Neural progenitor cell (in vitro differentiated cells): ENCODE results near the gene ATP11C. TPM values are rescaled to one million over a fixed set of nuclear protein-coding genes. Genes with fewer than 3 reads are reported as not detected.

Experiments used
- DNase-seq: peaks from one replicate; pipeline ENCODE4 v3.0.0-alpha.2; 2016; ENCODE audit warnings: low spot score
- H2AFZ ChIP-seq: fragments of 200-600 bp; sonication (generic); replicated peaks from 2 replicates; pipeline ENCODE4 v1.6.1; 2016; ENCODE audit warnings: antibody characterized with exemption
- H3F3A ChIP-seq: fragments of 200-600 bp; sonication (generic); 2 replicates; pipeline ENCODE4 v1.6.1; 2016; ENCODE audit warnings: antibody characterized with exemption, low read depth
- H3K27ac ChIP-seq: fragments of 200-600 bp; sonication (generic); 2 replicates; pipeline ENCODE4 v1.5.1; 2016; ENCODE audit warnings: mild to moderate bottlenecking
- H3K27me3 ChIP-seq: fragments of 200-600 bp; sonication (generic); 2 replicates; pipeline ENCODE4 v1.6.1; 2016; ENCODE audit warnings: mild to moderate bottlenecking, moderate library complexity
- H3K36me3 ChIP-seq: fragments of 200-600 bp; sonication (generic); 2 replicates; pipeline ENCODE4 v1.5.1; 2016
- H3K4me1 ChIP-seq: fragments of 200-600 bp; sonication (generic); 2 replicates; pipeline ENCODE4 v1.6.1; 2016; ENCODE audit warnings: mixed run types
- H3K4me2 ChIP-seq: fragments of 200-600 bp; sonication (generic); 2 replicates; pipeline ENCODE4 v1.6.1; 2016
- H3K4me3 ChIP-seq: fragments of 200-600 bp; sonication (generic); 2 replicates; pipeline ENCODE4 v1.5.1; 2016
- H3K79me2 ChIP-seq: fragments of 200-600 bp; sonication (generic); 2 replicates; pipeline ENCODE4 v1.6.1; 2016; ENCODE audit warnings: low read depth
- H3K9ac ChIP-seq: fragments of 200-600 bp; sonication (generic); 2 replicates; pipeline ENCODE4 v1.6.1; 2016
- H3K9me3 ChIP-seq: fragments of 200-600 bp; sonication (generic); 2 replicates; pipeline ENCODE4 v1.5.1; 2016; ENCODE audit warnings: low read depth
- H4K20me1 ChIP-seq: fragments of 200-600 bp; sonication (generic); 2 replicates; pipeline ENCODE4 v1.6.1; 2016; ENCODE audit warnings: low read depth
- H3K27ac Mint-ChIP-seq: 3 replicates; pipeline ENCODE4 v1.8.0; 2021; ENCODE audit warnings: mixed read lengths
- H3K27me3 Mint-ChIP-seq: 2 replicates; pipeline ENCODE4 v1.8.0; 2022; ENCODE audit warnings: low read depth, mild to moderate bottlenecking, inconsistent platforms, moderate library complexity, mixed read lengths; ENCODE audit not compliant: insufficient read depth
- H3K36me3 Mint-ChIP-seq: 3 replicates; pipeline ENCODE4 v1.8.0; 2021; ENCODE audit warnings: mixed read lengths
- H3K4me1 Mint-ChIP-seq: 3 replicates; pipeline ENCODE4 v1.8.0; 2021; ENCODE audit warnings: mixed read lengths
- H3K4me3 Mint-ChIP-seq: 3 replicates; pipeline ENCODE4 v1.8.0; 2021; ENCODE audit warnings: mild to moderate bottlenecking, moderate library complexity, mixed read lengths
- H3K9me3 Mint-ChIP-seq: 3 replicates; pipeline ENCODE4 v1.8.0; 2020; ENCODE audit warnings: mixed read lengths
- CTCF ChIP-seq: fragments of 200-600 bp; sonication (generic); IDR thresholded peaks from 2 replicates; pipeline ENCODE4 v1.5.1; 2017; ENCODE audit warnings: antibody characterized with exemption, mild to moderate bottlenecking
- EZH2 ChIP-seq: fragments of 200-600 bp; sonication (generic); IDR thresholded peaks from 2 replicates; pipeline ENCODE4 v1.6.1; 2017; ENCODE audit warnings: antibody characterized with exemption, mild to moderate bottlenecking, moderate library complexity
- EZH2phosphoT487 ChIP-seq: fragments of 200-600 bp; sonication (generic); IDR thresholded peaks from 2 replicates; pipeline ENCODE4 v1.6.1; 2017; ENCODE audit warnings: antibody characterized with exemption
- total RNA-seq: library from RNA; depleted of rRNA; stranded (reverse); fragments of >200 nt; gene quantifications from 2 replicates; pipeline ENCODE4 v1.2.3, GENCODE V29; 2015; ENCODE audit warnings: low replicate concordance

Gene ATP11C
- total RNA-seq, 1 donor from 2014 or later = 68.0 TPM

- H3K27me3 Mint-ChIP-seq = no peaks in the 10 kb centered on the region
- Histone ChIP-seq H3K27me3 (no peaks in the 10 kb centered on the region), H3F3A (no peaks in the 10 kb centered on the region), H3K27ac (no peak overlapping the region), H2AFZ (no peak overlapping the region), H4K20me1 (peaks cover 17% of the 10 kb centered on the region), H3K9ac (no peak overlapping the region), H3K9me3 (no peaks in the 10 kb centered on the region), H3K4me2 (no peak overlapping the region), H3K79me2 (no peaks in the 10 kb centered on the region), H3K4me1 (peaks cover 10% of the 10 kb centered on the region), H3K4me3 (no peak overlapping the region), H3K36me3 (no peaks in the 10 kb centered on the region)
- TF ChIP-seq EZH2phosphoT487 (no peak), EZH2 (no peak), CTCF (no peak)
- peaks cover 3% of the 10 kb centered on the region for H3K9me3 Mint-ChIP-seq
- no peak overlapping the region for H3K27ac Mint-ChIP-seq
- H3K4me3 Mint-ChIP-seq = no peak overlapping the region
- no peak for DNase-seq
- no peaks in the 10 kb centered on the region for H3K4me1 Mint-ChIP-seq
- peaks cover 6% of the 10 kb centered on the region for H3K36me3 Mint-ChIP-seq
Observed at GRCh38 chrX:139851730-139852129, 81.1 kb downstream of the ATP11C start.

- no peak overlapping the region for H3K4me3 ChIP-seq
- H3K27me3 ChIP-seq = no peaks in the 10 kb centered on the region
- Mint-ChIP-seq H3K27ac (no peak overlapping the region), H3K4me3 (no peak overlapping the region), H3K9me3 (no peaks in the 10 kb centered on the region), H3K4me1 (no peaks in the 10 kb centered on the region), H3K36me3 (peaks cover 6% of the 10 kb centered on the region), H3K27me3 (no peaks in the 10 kb centered on the region)
- H3F3A ChIP-seq = no peaks in the 10 kb centered on the region
- H3K9ac ChIP-seq = no peak overlapping the region
- no peak overlapping the region for H2AFZ ChIP-seq
- no peaks in the 10 kb centered on the region for H3K9me3 ChIP-seq
- peaks cover 10% of the 10 kb centered on the region for H3K4me1 ChIP-seq
- no peak for TF ChIP-seq EZH2phosphoT487
- TF ChIP-seq CTCF = no peak
- no peak for TF ChIP-seq EZH2
- H4K20me1 ChIP-seq = peaks cover 17% of the 10 kb centered on the region
- H3K36me3 ChIP-seq = no peaks in the 10 kb centered on the region
- H3K27ac ChIP-seq = no peak overlapping the region
- no peak for DNase-seq
- H3K4me2 ChIP-seq = no peak overlapping the region
- H3K79me2 ChIP-seq = no peaks in the 10 kb centered on the region
Observed at GRCh38 chrX:139850968-139851367, 81.9 kb downstream of the ATP11C start.

DNA sequence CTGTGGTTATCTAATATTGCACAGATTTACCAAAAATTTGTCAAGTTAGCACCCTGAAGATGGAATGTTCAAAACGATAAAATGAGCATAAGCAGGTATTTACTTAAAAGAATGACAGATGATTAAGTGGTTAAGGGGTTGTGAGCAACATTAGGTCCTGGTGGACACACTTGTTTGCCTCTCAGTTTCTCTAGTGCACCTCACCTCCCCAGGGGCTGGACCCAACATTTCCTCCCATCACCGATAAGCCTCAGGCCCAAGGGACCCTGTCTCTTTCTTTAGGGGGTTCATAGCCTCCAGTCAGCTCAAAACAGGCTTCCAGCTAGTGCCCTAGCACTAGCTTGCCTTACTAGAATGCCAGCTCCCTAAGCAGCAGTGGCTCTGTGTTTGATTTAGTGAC, 88.0 kb downstream of the ATP11C start:
- H3K4me2 ChIP-seq = no peak overlapping the region
- H3K27ac ChIP-seq = no peak overlapping the region
- H3K27ac Mint-ChIP-seq = no peak overlapping the region

More for the DNA sequence above, 88.0 kb downstream of the ATP11C start:
- H3K9ac ChIP-seq = no peak overlapping the region
- H3K9me3 ChIP-seq = no peaks in the 10 kb centered on the region
- no peaks in the 10 kb centered on the region for H3F3A ChIP-seq
- no peaks in the 10 kb centered on the region for H4K20me1 ChIP-seq
- no peaks in the 10 kb centered on the region for H3K4me1 ChIP-seq
- no peak for DNase-seq
- peaks cover under 1% of the 10 kb centered on the region for H3K36me3 Mint-ChIP-seq
- H3K79me2 ChIP-seq = no peaks in the 10 kb centered on the region
- H3K4me3 ChIP-seq = no peak overlapping the region
- no peaks in the 10 kb centered on the region for H3K27me3 ChIP-seq
- H3K9me3 Mint-ChIP-seq = peaks cover 1% of the 10 kb centered on the region
- H2AFZ ChIP-seq = no peak overlapping the region
- H3K4me3 Mint-ChIP-seq = no peak overlapping the region
- TF ChIP-seq EZH2phosphoT487 = no peak
- no peak for TF ChIP-seq CTCF
- TF ChIP-seq EZH2 = no peak
- H3K27me3 Mint-ChIP-seq = no peaks in the 10 kb centered on the region
- H3K4me1 Mint-ChIP-seq = peaks cover 11% of the 10 kb centered on the region
- H3K36me3 ChIP-seq = no peaks in the 10 kb centered on the region
